Bone marrow (tissue), 2 donors: ENCODE results near the gene NCOA5.

Experiments used
- DNase-seq, 2 donors: peaks; one replicate each; lab custom pipeline; 2025; lab: John Stamatoyannopoulos, UW

Gene NCOA5

GRCh38 chr20:46062151-46062550 is 27.6 kb downstream of the NCOA5 start:
- DNase-seq: no peak

GRCh38 chr20:46060975-46061374 is 28.8 kb downstream of the NCOA5 start:
- DNase-seq: no peak

- peak in 1 of 2 donors; percentile 19 for DNase-seq
Observed at GRCh38 chr20:46060301-46060881, 29.4 kb downstream of the NCOA5 start.

- DNase-seq: no peak
Observed at GRCh38 chr20:46058599-46059281, 31.0 kb downstream of the NCOA5 start.

GRCh38 chr20:46057856-46058598 is 31.7 kb downstream of the NCOA5 start:
- peak in 1 of 2 donors; percentile 18 for DNase-seq

- DNase-seq: no peak
Observed at GRCh38 chr20:46056970-46057855, 32.5 kb downstream of the NCOA5 start.

GRCh38 chr20:46056027-46056833 is 33.5 kb downstream of the NCOA5 start:
- no peak for DNase-seq

- DNase-seq: no peak
Observed at GRCh38 chr20:46055269-46055668, 34.5 kb downstream of the NCOA5 start.

- DNase-seq: no peak
Observed at GRCh38 chr20:46054606-46055005, 35.2 kb downstream of the NCOA5 start.

GRCh38 chr20:46053416-46053815 is 36.3 kb downstream of the NCOA5 start:
- DNase-seq: no peak

GRCh38 chr20:46051556-46052308 is 38.0 kb downstream of the NCOA5 start:
- no peak for DNase-seq

GRCh38 chr20:46050885-46051284 is 38.9 kb downstream of the NCOA5 start:
- no peak for DNase-seq

- no peak for DNase-seq
Observed at GRCh38 chr20:46050444-46050843, 39.3 kb downstream of the NCOA5 start.

- DNase-seq: no peak
Observed at GRCh38 chr20:46049815-46050214, 39.9 kb downstream of the NCOA5 start.

- no peak for DNase-seq
Observed at GRCh38 chr20:46049190-46049589, 40.6 kb downstream of the NCOA5 start.

GRCh38 chr20:46047821-46048220 is 41.9 kb downstream of the NCOA5 start:
- DNase-seq: no peak

- no peak for DNase-seq
Observed at GRCh38 chr20:46046588-46047310, 43.0 kb downstream of the NCOA5 start.

GRCh38 chr20:46044896-46045295 is 44.9 kb downstream of the NCOA5 start:
- no peak for DNase-seq

GRCh38 chr20:46043556-46043955 is 46.2 kb downstream of the NCOA5 start:
- no peak for DNase-seq
